IPS-18a (cell line): ENCODE data around the gene ILK.

Source experiments
- H3K27ac ChIP-seq: one replicate; pipeline ENCODE4 v1.5.1; 2013; ENCODE audit warnings: low read length
- H3K27me3 ChIP-seq: one replicate; pipeline ENCODE4 v1.6.1; 2013; ENCODE audit warnings: mild to moderate bottlenecking, low read length; ENCODE audit not compliant: control insufficient read depth, insufficient read depth
- H3K36me3 ChIP-seq: one replicate; pipeline ENCODE4 v1.6.1; 2013; ENCODE audit warnings: low read depth, low read length; ENCODE audit not compliant: control insufficient read depth
- H3K4me1 ChIP-seq: one replicate; pipeline ENCODE4 v1.6.1; 2013; ENCODE audit warnings: low read depth, low read length; ENCODE audit not compliant: control insufficient read depth
- H3K4me3 ChIP-seq: one replicate; pipeline ENCODE4 v1.5.1; 2013; ENCODE audit warnings: low read length
- H3K9ac ChIP-seq: one replicate; pipeline ENCODE4 v1.6.1; 2013; ENCODE audit warnings: mild to moderate bottlenecking, low read length, moderate library complexity
- H3K9me3 ChIP-seq: one replicate; pipeline ENCODE4 v1.6.1; 2013; ENCODE audit warnings: low read depth, low read length; ENCODE audit not compliant: control insufficient read depth

The ILK gene

DNA sequence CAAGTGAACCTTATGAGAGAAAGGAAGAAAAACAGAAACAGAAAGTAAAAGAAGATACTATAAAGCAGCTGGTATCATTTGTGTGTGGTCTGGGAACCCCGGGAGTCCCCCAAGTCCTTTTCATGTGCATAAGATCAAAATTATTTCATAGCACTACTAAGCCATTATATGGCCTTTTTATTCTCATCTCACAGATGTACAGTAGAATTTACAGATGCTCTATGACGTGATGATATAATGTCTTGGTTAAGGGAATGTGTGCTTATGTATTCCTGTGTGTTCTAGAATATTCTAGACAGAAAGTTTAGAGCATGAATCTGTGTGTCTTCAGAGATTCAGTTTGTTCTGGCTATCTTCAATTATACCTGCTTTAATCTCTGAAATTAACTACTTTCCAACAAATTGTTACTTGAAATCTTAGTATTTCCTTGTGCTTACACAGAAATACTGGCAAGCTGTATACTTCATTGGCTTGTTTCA lies 24.2 kb downstream of the ILK start:
- H3K9ac ChIP-seq = no peak overlapping the region
- no peaks in the 10 kb centered on the region for H3K4me1 ChIP-seq
- no peaks in the 10 kb centered on the region for H3K9me3 ChIP-seq
- H3K27ac ChIP-seq = no peak overlapping the region
- H3K36me3 ChIP-seq = peaks cover 16% of the 10 kb centered on the region
- peaks cover 34% of the 10 kb centered on the region for H3K27me3 ChIP-seq
- H3K4me3 ChIP-seq = no peak overlapping the region

DNA sequence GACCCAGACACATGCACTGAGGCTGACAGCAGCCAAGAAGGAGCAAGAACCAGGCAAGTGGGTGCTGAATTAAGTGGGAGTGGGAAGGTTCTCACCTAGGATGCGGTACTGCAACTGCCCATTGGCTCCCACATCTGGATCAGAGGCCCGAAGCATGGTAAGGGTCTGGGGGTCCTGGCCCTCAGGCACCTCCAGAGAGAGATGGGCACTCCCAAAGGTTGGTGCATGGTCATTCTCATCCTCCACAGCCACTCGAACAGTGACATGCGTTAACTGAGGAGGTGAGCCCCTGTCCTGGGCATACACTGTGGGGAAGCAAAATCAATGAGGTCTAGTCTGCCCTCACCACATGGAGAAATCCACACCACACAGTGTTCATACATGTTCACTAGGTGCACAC lies 25.0 kb downstream of the ILK start:
- H3K9me3 ChIP-seq = no peaks in the 10 kb centered on the region
- peaks cover 34% of the 10 kb centered on the region for H3K27me3 ChIP-seq
- H3K4me3 ChIP-seq = no peak overlapping the region
- peaks cover 22% of the 10 kb centered on the region for H3K36me3 ChIP-seq
- H3K27ac ChIP-seq = no peak overlapping the region
- H3K4me1 ChIP-seq = no peaks in the 10 kb centered on the region
- H3K9ac ChIP-seq = no peak overlapping the region

DNA sequence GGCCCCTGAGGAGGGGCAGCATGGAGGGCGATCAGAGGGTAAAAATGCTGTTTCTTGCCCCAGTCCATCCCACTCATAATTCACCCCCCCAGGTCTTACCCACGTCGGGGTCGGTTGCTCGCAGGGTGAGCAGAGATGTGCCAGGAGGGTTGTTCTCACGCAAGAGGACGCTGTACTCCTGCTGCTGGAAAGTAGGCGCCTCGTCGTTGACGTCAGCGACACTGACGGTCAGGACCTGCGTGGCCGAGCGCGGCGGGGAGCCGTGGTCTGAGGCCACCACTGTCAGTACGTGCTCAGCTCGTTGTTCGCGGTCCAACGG lies 26.0 kb downstream of the ILK start:
- Histone ChIP-seq H3K4me3 (peak overlapping the region; percentile 48), H3K9ac (no peak overlapping the region), H3K27me3 (peaks cover 34% of the 10 kb centered on the region), H3K27ac (no peak overlapping the region), H3K9me3 (no peaks in the 10 kb centered on the region), H3K4me1 (no peaks in the 10 kb centered on the region), H3K36me3 (peaks cover 22% of the 10 kb centered on the region)

DNA sequence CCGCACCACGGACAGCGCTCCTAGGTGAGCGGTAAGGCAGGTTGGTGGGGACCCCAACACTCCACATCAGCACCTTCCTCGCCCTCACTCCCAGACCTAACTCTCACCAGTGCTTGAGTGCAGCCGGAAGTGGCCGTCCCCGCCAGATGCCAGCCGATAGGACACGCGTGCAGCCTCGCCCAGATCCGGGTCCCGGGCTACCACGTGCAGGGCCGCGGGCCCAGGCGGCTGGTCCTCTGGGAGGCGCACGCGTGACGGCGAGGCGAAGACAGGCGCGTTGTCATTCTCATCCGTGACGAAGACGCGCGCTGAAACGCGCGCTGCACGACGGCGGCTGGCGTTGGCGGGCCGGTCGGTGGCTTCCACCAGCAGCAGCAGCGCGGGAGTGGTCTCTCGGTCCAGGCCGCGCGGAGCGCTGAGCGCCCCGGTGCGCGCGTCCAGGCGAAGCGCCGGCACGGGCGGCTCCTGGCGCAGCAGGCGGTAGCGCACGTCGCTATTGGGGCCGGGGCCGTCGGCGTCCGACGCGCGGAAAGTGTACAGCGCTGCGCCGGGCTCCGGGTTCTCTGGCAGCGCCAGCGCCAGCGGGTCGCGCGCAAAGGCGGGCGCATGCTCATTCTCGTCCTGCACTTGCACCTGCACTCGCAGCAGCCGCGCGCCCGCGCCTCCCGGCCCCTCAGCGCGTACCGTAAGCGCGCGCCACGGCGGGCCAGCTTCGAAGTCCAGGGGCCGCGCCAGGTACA lies 26.5 kb downstream of the ILK start:
- Histone ChIP-seq H3K27ac (no peak overlapping the region), H3K9ac (no peak overlapping the region), H3K4me1 (no peaks in the 10 kb centered on the region), H3K36me3 (peaks cover 22% of the 10 kb centered on the region), H3K4me3 (peak overlapping the region; percentile 48), H3K9me3 (no peaks in the 10 kb centered on the region), H3K27me3 (peaks cover 34% of the 10 kb centered on the region)

DNA sequence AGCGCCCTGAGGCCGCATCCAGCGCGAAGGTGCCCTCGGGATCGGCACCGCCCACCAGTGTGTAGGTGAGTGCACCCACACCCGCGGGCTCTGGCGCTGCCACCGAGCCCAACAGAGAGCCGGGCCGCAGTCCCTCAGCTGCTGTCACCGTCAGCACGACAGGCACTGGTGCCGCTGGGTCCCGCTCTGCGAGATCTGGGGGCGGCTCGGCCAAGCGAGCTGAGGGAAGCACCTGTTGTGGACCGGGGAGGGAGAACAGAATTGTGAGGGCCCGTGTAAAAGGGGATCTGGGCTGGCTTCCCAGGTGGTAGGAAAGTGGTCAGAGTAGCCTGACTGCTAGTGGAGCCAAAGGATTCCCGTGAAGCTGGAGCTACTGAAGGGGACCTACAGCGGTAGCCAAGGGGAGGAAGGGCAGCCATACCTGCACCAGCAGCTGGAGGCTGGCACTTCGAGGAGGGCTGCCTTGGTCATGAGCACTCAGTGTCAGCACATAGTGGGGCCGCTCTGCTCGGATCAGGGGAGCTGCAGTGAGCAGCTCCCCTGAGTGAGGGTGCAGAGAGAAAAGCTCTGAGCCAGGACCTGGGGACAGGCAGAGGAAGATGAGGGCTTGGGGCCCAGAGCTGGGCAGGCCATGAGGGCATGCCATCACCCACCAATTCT lies 27.2 kb downstream of the ILK start:
- Histone ChIP-seq H3K27ac (no peak overlapping the region), H3K4me1 (no peaks in the 10 kb centered on the region), H3K4me3 (peak overlapping the region; percentile 48), H3K36me3 (peaks cover 18% of the 10 kb centered on the region), H3K27me3 (peaks cover 34% of the 10 kb centered on the region), H3K9me3 (no peaks in the 10 kb centered on the region), H3K9ac (no peak overlapping the region)

DNA sequence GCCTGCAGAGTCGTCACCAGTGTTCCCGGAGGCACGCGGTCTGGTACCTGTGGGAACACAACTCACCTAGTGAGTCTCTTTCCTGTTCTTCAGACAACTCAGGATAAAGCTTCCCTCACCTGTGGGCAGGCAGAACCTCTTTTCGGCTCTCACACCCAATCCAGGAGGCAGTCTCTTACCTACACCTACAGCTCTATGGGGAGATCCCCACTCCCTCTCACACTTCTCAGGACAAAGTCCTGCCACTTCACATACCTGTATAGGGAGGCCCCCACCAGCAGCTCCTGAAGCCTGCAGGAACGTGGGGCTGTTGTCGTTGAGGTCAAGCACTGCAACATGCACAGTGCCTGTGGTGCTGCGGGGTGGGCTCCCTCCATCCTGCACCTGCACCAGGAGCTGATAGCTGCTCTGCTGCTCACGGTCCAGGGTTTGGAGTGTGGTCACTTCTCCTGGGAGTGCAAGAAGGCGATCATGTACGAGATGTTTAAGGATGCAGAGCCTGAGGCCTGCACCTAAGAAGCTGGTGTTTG lies 27.9 kb downstream of the ILK start:
- H3K36me3 ChIP-seq = peaks cover 13% of the 10 kb centered on the region
- peaks cover 34% of the 10 kb centered on the region for H3K27me3 ChIP-seq
- no peak overlapping the region for H3K27ac ChIP-seq

DNA sequence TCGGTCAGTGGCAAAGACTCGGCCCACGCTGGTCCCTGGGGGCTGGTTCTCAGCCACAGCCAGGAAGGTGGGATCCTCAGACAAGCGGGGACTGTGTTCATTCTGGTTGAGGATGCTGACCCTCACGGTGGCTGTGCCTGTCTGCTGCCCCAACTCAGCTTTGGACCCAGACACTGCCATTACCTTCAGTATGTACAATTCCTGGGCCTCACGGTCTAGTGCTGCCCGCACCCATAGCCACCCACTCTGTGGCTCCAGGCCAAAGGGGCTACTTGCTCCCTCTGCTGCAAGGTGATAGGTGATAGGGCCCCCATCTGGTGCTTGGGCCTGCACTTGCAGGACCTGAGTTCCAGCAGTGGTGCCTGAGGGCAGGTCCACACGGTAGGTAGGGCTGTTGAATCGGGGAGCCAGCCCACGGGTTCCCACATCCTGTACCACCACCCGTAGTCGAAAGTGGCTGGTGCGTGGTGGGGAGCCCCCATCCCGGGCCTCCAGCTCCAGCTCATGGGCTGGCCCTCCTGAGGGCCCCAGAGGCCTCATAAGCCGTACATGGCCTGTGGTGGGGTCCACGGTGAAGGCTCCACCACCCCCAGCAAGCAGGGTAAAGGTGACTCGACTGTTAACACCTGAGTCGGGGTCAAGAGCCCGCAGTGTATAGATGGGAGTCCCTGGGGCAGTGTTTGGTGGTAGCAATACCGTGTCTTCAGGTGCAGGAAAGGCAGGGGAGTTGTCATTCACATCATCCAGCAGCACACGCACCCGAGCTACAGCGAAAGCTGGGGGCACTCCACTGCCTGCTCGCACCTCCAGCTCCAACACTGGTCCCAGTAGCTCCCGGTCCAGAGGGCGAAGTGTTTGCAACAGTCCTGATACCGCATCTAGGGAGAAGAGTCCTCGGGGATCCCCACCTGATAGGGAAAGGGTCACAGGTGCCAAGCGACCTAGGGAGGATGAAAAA lies 28.8 kb downstream of the ILK start:
- no peaks in the 10 kb centered on the region for H3K9me3 ChIP-seq
- H3K27me3 ChIP-seq = peaks cover 34% of the 10 kb centered on the region
- no peak overlapping the region for H3K9ac ChIP-seq
- peaks cover 8% of the 10 kb centered on the region for H3K36me3 ChIP-seq
- no peaks in the 10 kb centered on the region for H3K4me1 ChIP-seq
- H3K4me3 ChIP-seq = no peak overlapping the region
- H3K27ac ChIP-seq = no peak overlapping the region

More for the DNA sequence above, 27.9 kb downstream of the ILK start:
- Histone ChIP-seq H3K9ac (no peak overlapping the region), H3K9me3 (no peaks in the 10 kb centered on the region), H3K4me3 (no peak overlapping the region), H3K4me1 (no peaks in the 10 kb centered on the region)

DNA sequence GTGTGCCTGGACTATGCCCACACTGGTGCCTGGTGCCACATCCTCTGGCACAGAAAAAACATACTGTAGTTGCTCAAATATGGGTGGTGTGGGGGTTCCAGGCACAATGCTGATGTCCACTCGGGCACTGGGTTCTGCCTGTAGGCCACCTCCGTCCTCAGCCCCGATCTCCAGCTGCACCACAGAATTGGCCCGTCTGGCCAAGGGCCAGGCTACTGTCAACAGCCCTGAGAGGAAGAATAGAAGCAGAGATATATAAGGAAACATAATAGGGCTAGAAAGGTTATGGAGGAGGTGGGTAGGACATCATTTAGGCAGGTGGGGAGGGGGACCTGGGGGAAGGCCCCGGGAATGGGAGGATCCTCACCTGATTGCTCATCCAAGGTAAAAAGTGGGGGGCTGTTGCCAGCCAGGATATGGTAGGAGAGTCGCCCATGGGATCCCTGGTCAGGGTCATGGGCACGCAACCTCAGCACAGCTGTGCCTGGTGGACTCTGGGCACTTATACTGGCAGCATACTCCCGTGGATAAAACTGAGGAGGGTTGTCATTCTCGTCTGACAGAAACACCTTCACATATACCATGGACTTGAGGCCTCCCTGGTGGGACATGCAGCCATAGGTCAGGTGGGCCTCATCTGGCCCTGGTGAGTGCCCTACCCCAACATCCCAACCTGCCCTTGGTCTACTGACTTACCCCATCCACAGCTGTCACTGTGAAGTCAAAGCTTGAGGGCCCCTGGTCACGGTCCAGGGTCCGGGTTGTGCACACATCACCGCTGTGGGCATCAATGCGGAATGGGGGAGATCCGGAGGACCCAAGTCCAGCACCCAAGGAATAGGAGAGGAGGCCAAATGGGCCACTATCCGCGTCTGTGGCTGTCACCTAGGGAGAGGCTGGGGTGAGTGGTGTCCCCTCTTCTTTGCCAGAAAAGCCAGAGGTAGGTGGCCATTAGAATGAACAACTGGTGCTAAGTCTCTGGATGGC lies 30.1 kb downstream of the ILK start:
- peaks cover 34% of the 10 kb centered on the region for H3K27me3 ChIP-seq
- no peak overlapping the region for H3K27ac ChIP-seq
- H3K9ac ChIP-seq = no peak overlapping the region
- H3K4me3 ChIP-seq = no peak overlapping the region
- H3K4me1 ChIP-seq = no peaks in the 10 kb centered on the region
- peaks cover 7% of the 10 kb centered on the region for H3K36me3 ChIP-seq
- no peaks in the 10 kb centered on the region for H3K9me3 ChIP-seq

DNA sequence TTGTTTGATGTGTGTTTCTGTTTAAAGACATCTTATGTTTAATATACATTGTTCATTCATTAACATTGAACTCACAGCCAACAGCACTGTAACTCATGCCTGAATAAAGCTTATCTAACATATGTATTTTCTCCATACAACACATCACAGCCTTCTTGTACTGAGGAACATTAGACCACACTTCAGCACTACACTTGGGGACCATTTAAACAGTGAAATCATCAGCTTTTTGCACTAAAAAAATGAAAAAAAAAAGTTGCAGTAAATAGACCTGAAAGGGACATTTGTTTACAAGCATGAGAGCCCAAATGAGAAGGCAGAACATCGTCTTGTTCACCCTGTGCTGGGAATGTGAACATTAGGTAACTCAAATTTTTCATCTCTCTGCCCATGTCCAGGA lies 31.0 kb downstream of the ILK start:
- H3K4me3 ChIP-seq = no peak overlapping the region
- H3K27ac ChIP-seq = no peak overlapping the region
- no peaks in the 10 kb centered on the region for H3K4me1 ChIP-seq
- H3K36me3 ChIP-seq = peaks cover 7% of the 10 kb centered on the region
- H3K9me3 ChIP-seq = no peaks in the 10 kb centered on the region
- H3K9ac ChIP-seq = no peak overlapping the region
- peaks cover 26% of the 10 kb centered on the region for H3K27me3 ChIP-seq

DNA sequence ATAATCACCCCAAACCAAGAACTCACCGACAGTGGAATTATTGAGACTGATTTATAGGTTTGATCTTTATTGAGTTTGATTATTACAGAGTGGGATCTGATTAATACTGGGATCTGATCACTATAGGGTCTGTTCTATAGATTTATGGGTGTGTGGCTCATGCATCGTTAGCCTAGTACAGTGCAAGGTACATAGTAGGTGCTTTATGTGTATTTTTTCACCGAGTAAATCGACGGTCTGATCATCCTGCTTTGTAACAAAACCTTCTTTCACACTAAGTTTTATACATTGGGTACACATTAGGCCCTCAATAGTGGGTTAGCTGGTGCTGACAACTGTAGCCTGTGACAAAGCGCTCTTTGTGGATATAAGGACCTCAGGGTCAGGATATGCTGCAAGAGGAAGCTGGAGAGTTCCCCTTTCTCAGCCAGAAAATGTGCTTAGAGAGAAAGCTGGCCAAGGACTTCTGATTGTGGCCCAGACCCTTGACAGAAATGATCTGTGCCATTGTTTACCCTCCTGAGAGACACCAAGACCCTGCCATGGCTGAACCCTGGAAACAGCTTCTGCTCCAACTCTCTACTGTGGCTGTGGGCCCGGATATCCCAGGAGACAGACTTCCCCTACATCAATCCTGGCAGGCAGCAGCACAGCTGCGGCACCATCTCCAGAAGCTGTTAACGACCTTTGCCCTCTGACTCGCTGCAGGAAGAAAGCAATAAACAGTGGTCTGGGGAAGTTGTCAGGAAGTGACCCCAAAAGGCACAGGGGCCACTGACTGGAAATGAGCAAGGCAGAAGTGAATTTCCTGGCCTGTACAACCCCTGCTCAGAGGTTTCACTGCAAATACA lies 31.7 kb downstream of the ILK start:
- no peaks in the 10 kb centered on the region for H3K9me3 ChIP-seq
- H3K27me3 ChIP-seq = peaks cover 18% of the 10 kb centered on the region
- H3K4me3 ChIP-seq = no peak overlapping the region
- H3K27ac ChIP-seq = no peak overlapping the region
- no peak overlapping the region for H3K9ac ChIP-seq
- H3K36me3 ChIP-seq = peaks cover 7% of the 10 kb centered on the region
- no peaks in the 10 kb centered on the region for H3K4me1 ChIP-seq
